ENCODE measurements around the gene WNT11.

The WNT11 gene

GRCh38 chr11:76152741-76153570, 53.3 kb downstream of the WNT11 start:
- no peak for DNase-seq (ENCODE audit: low spot score)

- DNase-seq (ENCODE audit: low spot score): peak; percentile 81
Measured at GRCh38 chr11:76152086-76152681, 54.1 kb downstream of the WNT11 start.

DNA sequence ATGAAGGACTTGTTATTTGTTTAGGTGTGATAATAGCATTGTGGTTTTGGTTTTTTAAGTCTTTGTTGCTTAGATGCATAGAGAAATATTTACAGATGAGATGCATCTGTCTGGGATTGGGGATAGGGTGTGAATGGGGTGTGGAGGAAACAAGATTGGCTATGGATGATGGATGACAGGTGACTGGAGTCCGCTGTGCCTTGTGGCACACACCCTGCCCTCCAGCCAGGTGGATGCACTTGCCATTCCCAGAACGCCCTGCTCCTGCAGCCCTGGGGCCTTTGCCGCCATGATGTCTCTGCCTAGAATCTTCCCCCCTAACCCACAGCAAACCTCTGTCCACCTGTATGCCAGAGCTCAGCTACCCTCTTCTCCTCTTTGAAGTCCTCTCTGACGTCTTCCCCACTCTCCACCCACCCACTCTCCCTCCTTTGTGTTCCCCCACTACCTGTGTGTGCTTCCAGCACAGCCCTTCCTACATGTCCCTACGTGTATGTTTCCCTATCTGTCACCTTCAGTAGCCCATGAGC, 54.7 kb downstream of the WNT11 start:
- no peak for DNase-seq (ENCODE audit: low spot score)

DNA sequence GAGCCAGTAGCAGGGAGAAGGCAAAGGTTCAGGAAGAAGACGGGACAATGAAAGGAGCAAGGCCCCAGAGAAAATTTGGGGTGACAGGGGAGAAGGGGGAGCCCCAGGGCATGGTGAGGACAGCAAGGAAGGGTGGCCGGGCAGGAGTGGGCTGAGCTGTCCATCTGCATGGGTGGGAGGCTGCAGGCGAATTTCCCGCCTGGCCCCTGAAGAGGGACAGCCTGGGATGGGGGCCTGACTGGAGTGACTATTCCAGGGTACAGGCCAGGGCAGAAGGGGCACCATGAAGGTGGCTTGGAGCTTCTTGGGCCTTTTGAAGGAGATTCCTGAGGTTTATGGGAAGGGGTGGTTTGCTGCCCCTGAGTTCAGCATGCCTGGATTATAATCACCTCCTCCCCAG, 56.2 kb downstream of the WNT11 start:
- no peak for DNase-seq (ENCODE audit: low spot score)

GRCh38 chr11:76149713-76150112, 56.6 kb downstream of the WNT11 start:
- DNase-seq (ENCODE audit: low spot score): no peak

- DNase-seq (ENCODE audit: low spot score): no peak
Measured at GRCh38 chr11:76148941-76149613, 57.2 kb downstream of the WNT11 start.

DNA sequence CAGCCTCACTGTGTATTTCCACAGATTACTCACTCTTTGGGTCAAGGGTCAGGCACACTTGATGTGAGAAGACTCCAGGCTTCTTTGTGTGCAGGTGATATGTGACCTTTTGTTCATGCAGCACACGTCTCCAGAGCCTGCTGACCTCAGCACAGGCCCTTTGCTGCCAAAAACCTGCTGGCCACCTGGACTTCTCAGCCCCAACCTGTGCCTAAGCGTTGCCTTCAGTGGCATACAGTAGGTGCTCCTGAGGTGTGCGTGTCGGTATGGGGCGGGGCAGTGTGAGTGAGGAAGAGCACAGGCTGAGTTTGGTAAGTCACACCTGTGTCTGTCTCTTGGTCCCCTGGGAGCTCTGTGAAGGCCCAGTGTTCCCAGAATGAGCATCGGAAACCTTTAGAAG, 58.1 kb downstream of the WNT11 start:
- no peak for DNase-seq (ENCODE audit: low spot score)

DNA sequence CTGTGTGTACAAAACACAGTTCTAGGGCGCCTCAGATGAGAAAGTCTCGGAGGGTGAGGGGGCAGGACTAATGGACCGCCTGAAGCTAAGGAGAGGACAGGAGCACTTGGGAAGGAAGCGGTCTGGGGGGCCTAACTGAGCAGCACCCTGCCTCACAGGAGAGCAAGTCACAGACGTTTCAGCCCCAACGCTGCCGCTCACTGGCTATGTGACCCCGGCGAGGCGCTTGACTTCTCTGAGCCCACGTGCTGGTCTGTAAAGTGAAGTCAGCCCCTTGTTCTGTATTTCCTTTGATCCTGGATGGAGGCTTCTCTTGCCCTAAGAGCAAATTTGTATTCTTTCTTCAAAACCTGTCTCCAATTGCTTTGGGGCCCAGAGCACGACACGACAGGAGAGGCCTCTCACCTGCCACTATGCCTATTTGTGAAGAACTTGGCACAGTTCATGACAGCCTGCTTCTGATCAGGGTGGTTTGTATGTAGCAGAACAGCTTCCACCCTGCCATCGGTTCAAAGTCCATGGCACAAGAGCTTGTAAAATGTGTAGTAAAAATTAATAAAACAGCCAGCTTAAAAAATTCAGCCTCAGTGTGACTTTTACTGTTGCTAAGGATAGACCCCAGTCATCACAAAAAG, 59.1 kb downstream of the WNT11 start:
- DNase-seq (ENCODE audit: low spot score): no peak

DNA sequence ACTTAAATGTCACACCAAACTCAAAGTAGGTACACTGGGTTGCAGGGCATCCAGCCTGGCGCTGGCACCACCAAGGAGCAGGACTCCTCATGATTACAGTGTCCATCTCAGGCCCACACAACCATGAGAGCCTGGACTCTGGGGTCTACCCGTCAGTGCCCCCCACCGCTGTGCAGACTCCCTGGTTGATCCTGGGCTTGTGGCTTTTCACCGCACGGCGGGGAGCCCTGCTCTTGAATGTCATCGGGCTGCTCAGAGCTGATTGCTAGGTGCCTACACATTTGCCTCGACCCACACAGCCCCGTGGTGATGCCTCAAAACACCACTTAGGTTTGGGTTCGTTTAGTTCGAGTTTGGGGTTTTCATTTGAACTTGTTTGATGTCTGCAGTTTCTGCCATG, 63.0 kb downstream of the WNT11 start:
- DNase-seq (ENCODE audit: low spot score): no peak

DNA sequence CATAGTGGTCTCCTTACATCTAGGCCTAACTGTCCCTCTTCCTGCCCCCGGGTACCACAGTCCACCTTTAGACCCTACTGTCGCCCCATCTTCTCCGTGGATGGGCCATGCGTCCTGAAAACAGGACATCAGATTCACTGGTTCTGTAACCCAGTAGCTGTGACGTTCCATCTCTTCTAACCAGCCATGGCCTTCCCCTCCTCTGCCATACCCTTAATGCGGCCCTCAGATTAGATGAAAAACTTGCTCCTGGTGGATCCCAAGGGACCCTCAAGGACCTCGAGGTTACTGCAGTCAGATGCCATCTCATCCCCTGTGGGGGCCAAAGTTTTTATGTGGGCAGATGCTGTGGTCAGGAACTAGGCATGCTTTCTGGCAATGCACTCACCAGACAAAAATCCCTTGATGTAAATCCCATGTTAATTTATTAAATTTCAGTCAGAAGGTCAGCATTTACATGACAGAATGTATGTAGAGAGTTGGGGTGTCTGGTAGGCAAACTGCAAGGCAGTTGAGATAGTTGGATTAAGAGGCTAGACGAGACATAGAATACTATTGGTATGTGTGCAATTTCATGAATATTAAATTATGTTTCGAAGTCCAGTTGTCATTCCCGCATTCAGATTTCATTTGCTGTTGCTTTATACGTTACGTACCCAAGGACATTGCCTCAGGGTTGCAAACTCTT, 64.3 kb downstream of the WNT11 start:
- DNase-seq (ENCODE audit: low spot score): no peak

- no peak for DNase-seq (ENCODE audit: low spot score)
Measured at GRCh38 chr11:76140912-76141574, 65.3 kb downstream of the WNT11 start.

DNA sequence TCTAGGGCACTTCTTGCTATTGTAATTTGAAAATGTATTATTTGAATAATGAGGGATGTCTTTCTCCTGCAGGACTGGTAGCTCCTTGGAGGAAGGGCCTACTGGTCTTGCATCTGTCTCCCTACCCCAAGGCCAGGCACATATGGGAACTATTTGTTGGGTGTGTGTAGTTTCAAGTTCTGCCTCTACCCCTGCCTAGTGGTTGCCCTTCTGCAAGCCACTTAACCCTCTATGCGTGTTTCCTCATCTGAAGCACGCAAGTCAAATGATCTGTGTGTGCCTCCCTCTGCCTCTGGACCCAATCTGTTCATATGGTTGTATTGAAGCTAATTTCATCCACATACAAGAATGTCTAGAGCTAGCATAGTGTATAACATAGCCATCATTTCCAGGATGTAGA, 67.0 kb downstream of the WNT11 start:
- no peak for DNase-seq (ENCODE audit: low spot score)
